ENCODE results near the gene ATXN2. TPM values are rescaled to one million over a fixed set of nuclear protein-coding genes. Genes with fewer than 3 reads are reported as not detected.
A peak's percentile ranks its signal among the peaks of the same experiment; 100 is the strongest.
"Not testable (repeated sequence)": the region's sequence is repeated elsewhere in the genome, so short reads cannot be mapped to it uniquely, and the experiment has no call there.

ATXN2 gene
- total and polyA plus RNA-seq, 9 of the 15 experiments (the other 6 are each of a cell fraction or from before 2014, with no cell fraction given): 16.8 to 67.8 (median 29.3) TPM

DNA sequence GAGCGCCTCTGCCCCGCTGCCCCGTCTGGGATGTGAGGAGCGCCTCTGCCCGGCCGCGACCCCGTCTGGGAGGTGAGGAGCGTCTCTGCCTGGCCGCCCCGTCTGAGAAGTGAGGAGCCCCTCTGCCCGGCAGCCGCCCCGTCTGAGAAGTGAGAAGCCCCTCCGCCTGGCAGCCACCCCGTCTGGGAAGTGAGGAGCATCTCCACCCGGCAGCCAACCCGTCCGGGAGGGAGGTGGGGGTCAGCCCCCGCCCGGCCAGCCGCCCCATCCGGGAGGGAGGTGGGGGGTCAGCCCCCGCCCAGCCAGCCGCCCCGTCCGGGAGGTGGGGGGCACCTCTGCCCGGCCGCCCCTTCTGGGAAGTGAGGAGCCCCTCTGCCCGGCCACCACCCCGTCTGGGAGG is 91.9 kb downstream of the ATXN2 start:
- DNase-seq (ENCODE audit: extremely low read depth in 1 of 4, low spot score in 3 of 4); CTCF ChIA-PET (ENCODE audit: low intra/inter-chr PET ratio); intact Hi-C loops (cut with micrococcal nuclease); in situ Hi-C loops (cut with MboI); H3K9me3 ChIP-seq (replicated peaks; ENCODE audit: control insufficient read depth, insufficient read depth, low read depth, low read length); POLR2A ChIA-PET; BruUV-seq (replicated peaks); H3K27ac ChIP-seq (ENCODE audit: extremely low read depth, low read depth, low read length); H3K79me2 ChIP-seq (ENCODE audit: control insufficient read depth, insufficient read depth, low read length); ATAC-seq; H3K4me3 ChIP-seq; H3K27me3 ChIP-seq (ENCODE audit: control insufficient read depth in 2 of 2, insufficient read depth in 2 of 2, low read length in 2 of 2); H2AFZ ChIP-seq (ENCODE audit: low read depth, low read length); FAIRE-seq; H3K4me1 ChIP-seq (replicated peaks in 1 of 2; ENCODE audit: control insufficient read depth in 2 of 2, insufficient read depth in 2 of 2, low read length in 2 of 2); H4K20me1 ChIP-seq (replicated peaks; ENCODE audit: control insufficient read depth, insufficient read depth, low read length); H3K4me2 ChIP-seq (ENCODE audit: insufficient read depth, low read length); H3K9me1 ChIP-seq (ENCODE audit: control insufficient read depth, insufficient read depth, low read length); H3K9ac ChIP-seq (ENCODE audit: insufficient read depth in 1 of 2, low read depth in 2 of 2, low read length in 2 of 2): not testable (repeated sequence)
- WGBS (ENCODE audit: insufficient coverage, low coverage, missing lambda C conversion rate): no CpG with 5 or more reads among the region's 31 CpGs
- TF ChIP-seq, protein P1, sequence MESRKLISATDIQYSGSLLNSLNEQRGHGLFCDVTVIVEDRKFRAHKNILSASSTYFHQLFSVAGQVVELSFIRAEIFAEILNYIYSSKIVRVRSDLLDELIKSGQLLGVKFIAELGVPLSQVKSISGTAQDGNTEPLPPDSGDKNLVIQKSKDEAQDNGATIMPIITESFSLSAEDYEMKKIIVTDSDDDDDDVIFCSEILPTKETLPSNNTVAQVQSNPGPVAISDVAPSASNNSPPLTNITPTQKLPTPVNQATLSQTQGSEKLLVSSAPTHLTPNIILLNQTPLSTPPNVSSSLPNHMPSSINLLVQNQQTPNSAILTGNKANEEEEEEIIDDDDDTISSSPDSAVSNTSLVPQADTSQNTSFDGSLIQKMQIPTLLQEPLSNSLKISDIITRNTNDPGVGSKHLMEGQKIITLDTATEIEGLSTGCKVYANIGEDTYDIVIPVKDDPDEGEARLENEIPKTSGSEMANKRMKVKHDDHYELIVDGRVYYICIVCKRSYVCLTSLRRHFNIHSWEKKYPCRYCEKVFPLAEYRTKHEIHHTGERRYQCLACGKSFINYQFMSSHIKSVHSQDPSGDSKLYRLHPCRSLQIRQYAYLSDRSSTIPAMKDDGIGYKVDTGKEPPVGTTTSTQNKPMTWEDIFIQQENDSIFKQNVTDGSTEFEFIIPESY (CRISPR knock-in tag; IDR thresholded peaks at IDR 0.05): 0 out of 2 replicates have a peak, but pooled peaks have one; percentile 36
- H3K36me3 ChIP-seq (ENCODE audit: control insufficient read depth, insufficient read depth, low read length): peaks cover 74% of the 10 kb centered on the region

- Histone ChIP-seq H3K27me3 (ENCODE audit: control insufficient read depth in 2 of 2, insufficient read depth in 2 of 2, low read length in 2 of 2) (no peaks in the 10 kb centered on the region), H3K4me3 (no peak overlapping the region), H3K36me3 (ENCODE audit: control insufficient read depth, insufficient read depth, low read length) (peaks cover 75% of the 10 kb centered on the region), H3K9me1 (ENCODE audit: control insufficient read depth, insufficient read depth, low read length) (no peaks in the 10 kb centered on the region), H2AFZ (ENCODE audit: low read depth, low read length) (no peak overlapping the region), H3K27ac (ENCODE audit: extremely low read depth, low read depth, low read length) (no peak overlapping the region), H3K9ac (ENCODE audit: insufficient read depth in 1 of 2, low read depth in 2 of 2, low read length in 2 of 2) (no peak overlapping the region), H3K9me3 (replicated peaks; ENCODE audit: control insufficient read depth, insufficient read depth, low read depth, low read length) (no peaks in the 10 kb centered on the region), H3K79me2 (ENCODE audit: control insufficient read depth, insufficient read depth, low read length) (no peaks in the 10 kb centered on the region), H3K4me2 (ENCODE audit: insufficient read depth, low read length) (no peak overlapping the region), H4K20me1 (replicated peaks; ENCODE audit: control insufficient read depth, insufficient read depth, low read length) (no peaks in the 10 kb centered on the region), H3K4me1 (replicated peaks in 1 of 2; ENCODE audit: control insufficient read depth in 2 of 2, insufficient read depth in 2 of 2, low read length in 2 of 2) (peaks cover 0 to 3% of the 10 kb centered on the region in 2 experiments; a peak in 1 of 5 replicates)
- CTCF ChIA-PET (ENCODE audit: low intra/inter-chr PET ratio): no interaction called here
- DNase-seq (ENCODE audit: extremely low read depth in 1 of 4, low spot score in 3 of 4) (no peak), ATAC-seq (no peak), FAIRE-seq (no peak)
- whole genome bisulfite sequencing (ENCODE audit: insufficient coverage, low coverage, missing lambda C conversion rate): 81% methylated on average over 2 of the region's 2 CpGs
- TF ChIP-seq SAFB (IDR thresholded peaks at IDR 0.05; ENCODE audit: borderline replicate concordance, low read depth, low read length) (no peak), ZNF3 (CRISPR knock-in tag; IDR thresholded peaks at IDR 0.05) (no peak), PTTG1 (tag; IDR thresholded peaks at IDR 0.05; ENCODE audit: low read depth) (no peak), RFX7 (CRISPR knock-in tag; IDR thresholded peaks at IDR 0.05) (no peak), ZNF778 (CRISPR knock-in tag; IDR thresholded peaks at IDR 0.05) (no peak)
- TF ChIP-seq, protein P2, sequence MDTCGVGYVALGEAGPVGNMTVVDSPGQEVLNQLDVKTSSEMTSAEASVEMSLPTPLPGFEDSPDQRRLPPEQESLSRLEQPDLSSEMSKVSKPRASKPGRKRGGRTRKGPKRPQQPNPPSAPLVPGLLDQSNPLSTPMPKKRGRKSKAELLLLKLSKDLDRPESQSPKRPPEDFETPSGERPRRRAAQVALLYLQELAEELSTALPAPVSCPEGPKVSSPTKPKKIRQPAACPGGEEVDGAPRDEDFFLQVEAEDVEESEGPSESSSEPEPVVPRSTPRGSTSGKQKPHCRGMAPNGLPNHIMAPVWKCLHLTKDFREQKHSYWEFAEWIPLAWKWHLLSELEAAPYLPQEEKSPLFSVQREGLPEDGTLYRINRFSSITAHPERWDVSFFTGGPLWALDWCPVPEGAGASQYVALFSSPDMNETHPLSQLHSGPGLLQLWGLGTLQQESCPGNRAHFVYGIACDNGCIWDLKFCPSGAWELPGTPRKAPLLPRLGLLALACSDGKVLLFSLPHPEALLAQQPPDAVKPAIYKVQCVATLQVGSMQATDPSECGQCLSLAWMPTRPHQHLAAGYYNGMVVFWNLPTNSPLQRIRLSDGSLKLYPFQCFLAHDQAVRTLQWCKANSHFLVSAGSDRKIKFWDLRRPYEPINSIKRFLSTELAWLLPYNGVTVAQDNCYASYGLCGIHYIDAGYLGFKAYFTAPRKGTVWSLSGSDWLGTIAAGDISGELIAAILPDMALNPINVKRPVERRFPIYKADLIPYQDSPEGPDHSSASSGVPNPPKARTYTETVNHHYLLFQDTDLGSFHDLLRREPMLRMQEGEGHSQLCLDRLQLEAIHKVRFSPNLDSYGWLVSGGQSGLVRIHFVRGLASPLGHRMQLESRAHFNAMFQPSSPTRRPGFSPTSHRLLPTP (IDR thresholded peaks at IDR 0.05; ENCODE audit: borderline replicate concordance, extremely low read depth, insufficient read length): no peak
- intact Hi-C loops (cut with micrococcal nuclease) (no loop called here), in situ Hi-C loops (cut with MboI) (no loop called here)
- BruUV-seq (replicated peaks): no TSS peak
- POLR2A ChIA-PET: no interaction called here
Observed at GRCh38 chr12:111506260-111506659, 92.9 kb downstream of the ATXN2 start.

Measured in K562 (cell line).